Kidney (tissue), 14 donors: Measurements from ENCODE around the gene STK25. TPM values are rescaled to one million over a fixed set of nuclear protein-coding genes. Genes with fewer than 3 reads are reported as not detected.

Source experiments
- DNase-seq, 5 donors: peaks; one replicate each; pipeline ENCODE4 v3.0.0-alpha.2; 2013 to 2020
- FAIRE-seq: peaks from 2 replicates; lab custom pipeline; 2012; peaks lifted over from hg19 to GRCh38; lab: Jason Lieb, UNC
- H3K27ac ChIP-seq, 2 donors: one replicate each; pipeline ENCODE4 v1.7.0; 2013; ENCODE audit warnings: low read depth in 2 of 2, low read length in 2 of 2, inconsistent platforms in 1 of 2
- H3K27me3 ChIP-seq: one replicate; pipeline ENCODE4 v1.7.1; 2013; ENCODE audit warnings: low read length, inconsistent platforms; ENCODE audit not compliant: control insufficient read depth, insufficient read depth
- H3K36me3 ChIP-seq, 3 donors: one replicate each; pipeline versions ENCODE4 v1.7.0 to v1.7.1; 2013; ENCODE audit warnings: low read length in 3 of 3, control low read depth in 1 of 3, inconsistent platforms in 1 of 3; ENCODE audit not compliant: insufficient read depth in 3 of 3, control insufficient read depth in 2 of 3
- H3K4me1 ChIP-seq, 3 donors: one replicate each; pipeline versions ENCODE4 v1.7.0 to v1.7.1; 2013; ENCODE audit warnings: low read length in 3 of 3, inconsistent platforms in 1 of 3, low read depth in 1 of 3; ENCODE audit not compliant: control insufficient read depth in 2 of 3, insufficient read depth in 2 of 3
- H3K4me3 ChIP-seq, 3 donors: one replicate each; pipeline versions ENCODE4 v1.7.0 to v1.8.1; 2013; ENCODE audit warnings: low read length in 3 of 3, control low read depth in 1 of 3, inconsistent platforms in 1 of 3
- H3K9ac ChIP-seq, 3 donors: one replicate each; pipeline versions ENCODE4 v1.7.0 to v1.7.1; 2013; ENCODE audit warnings: low read length in 3 of 3, control low read depth in 1 of 3, inconsistent platforms in 1 of 3
- H3K9me3 ChIP-seq, 3 donors: one replicate each; pipeline versions ENCODE4 v1.7.0 to v1.7.1; 2013; ENCODE audit warnings: low read length in 3 of 3, control low read depth in 1 of 3, inconsistent platforms in 1 of 3; ENCODE audit not compliant: control insufficient read depth in 2 of 3, insufficient read depth in 1 of 3
- CTCF ChIP-seq: IDR thresholded peaks from 3 replicates; pipeline ENCODE4 v1.5.1; 2012; ENCODE audit warnings: mild to moderate bottlenecking, moderate library complexity, borderline replicate concordance; ENCODE audit not compliant: insufficient read depth; ENCODE audit errors: extremely low read depth
- intact Hi-C: fragments of 100-400 bp; cut with DNase I; formaldehyde crosslinking; loops from one replicate; pipeline ENCODE4 v1.11.1; 2022
- polyA plus RNA-seq: library from polyadenylated mRNA; stranded (reverse); fragments of 350-450 nt; fragmentation: Illumina TruSeq; extraction: RNeasy Lipid Tissue Mini Kit (QIAGEN cat#74804); gene quantifications from one replicate; pipeline ENCODE4 v1.2.3, GENCODE V29; 2014; ENCODE audit warnings: low read depth, low replicate concordance; ENCODE audit not compliant: insufficient read depth
- total RNA-seq: library from RNA; stranded (reverse); fragmentation: NEBNext Ultra II Directional; extraction: Animal tissue kit (Norgen Biotek cat#: 25700); gene quantifications from one replicate; pipeline ENCODE4 v1.2.1, GENCODE V29; 2021
- donor health status: control.
- donor health status: control.
- donor health status: control.
- donor health status: control.
- donor health status: control.
- donor health status: DM: yes; HTN: yes; CAD: no.
- donor health status: Normal renal cell carcinoma (clear cell type).

STK25 gene
- total and polyA plus RNA-seq, 2 donors from 2014 or later = 119 to 151 TPM

GRCh38 chr2:241467777-241468475 is 40.5 kb downstream of the STK25 start:
- no peak overlapping the region for H3K9ac ChIP-seq
- H3K4me3 ChIP-seq = no peak overlapping the region
- H3K27ac ChIP-seq = no peak overlapping the region
- DNase-seq (no peak), FAIRE-seq (no peak)
- H3K36me3 ChIP-seq = peaks cover 0 to 12% (median 4%) of the 10 kb centered on the region in 3 donors
- H3K27me3 ChIP-seq = no peaks in the 10 kb centered on the region
- intact Hi-C loops = no loop called here
- TF ChIP-seq CTCF = no peak
- no peaks in the 10 kb centered on the region for H3K4me1 ChIP-seq
- no peaks in the 10 kb centered on the region for H3K9me3 ChIP-seq

GRCh38 chr2:241466230-241466629 is 42.2 kb downstream of the STK25 start:
- TF ChIP-seq CTCF = no peak
- Histone ChIP-seq H3K9ac (no peak overlapping the region), H3K9me3 (no peaks in the 10 kb centered on the region), H3K4me3 (no peak overlapping the region), H3K27ac (no peak overlapping the region), H3K4me1 (peaks cover 0 to 2% (median 0%) of the 10 kb centered on the region in 3 donors), H3K27me3 (no peaks in the 10 kb centered on the region), H3K36me3 (peaks cover 0 to 12% (median 4%) of the 10 kb centered on the region in 3 donors)
- intact Hi-C loops = no loop called here
- DNase-seq = no peak
- FAIRE-seq = no peak

- TF ChIP-seq CTCF = no peak
- Histone ChIP-seq H3K9me3 (no peaks in the 10 kb centered on the region), H3K27me3 (no peaks in the 10 kb centered on the region), H3K27ac (no peak overlapping the region), H3K36me3 (peaks cover 0 to 12% (median 4%) of the 10 kb centered on the region in 3 donors), H3K4me1 (peaks cover 0 to 2% (median 0%) of the 10 kb centered on the region in 3 donors), H3K9ac (no peak overlapping the region), H3K4me3 (no peak overlapping the region)
- FAIRE-seq (no peak), DNase-seq (no peak)
- intact Hi-C loops = no loop called here
Measured at GRCh38 chr2:241465543-241465942, 42.8 kb downstream of the STK25 start.
